GM06990 (cell line): ENCODE results near the gene PLXDC1.

Experiments used
- DNase-seq: peaks from one replicate; pipeline ENCODE4 v3.0.0-alpha.2; 2011; ENCODE audit not compliant: insufficient read length; ENCODE audit errors: extremely low read depth
- H3K27me3 ChIP-seq: replicated peaks from 2 replicates; pipeline ENCODE4 v1.6.0; 2011; ENCODE audit warnings: low read length; ENCODE audit not compliant: control insufficient read depth, insufficient read depth
- H3K36me3 ChIP-seq: 2 replicates; pipeline ENCODE4 v1.5.1; 2011; ENCODE audit warnings: low read length; ENCODE audit not compliant: control insufficient read depth, insufficient read depth
- H3K4me3 ChIP-seq: replicated peaks from 2 replicates; pipeline ENCODE4 v1.5.1; 2011; ENCODE audit warnings: low read depth, mild to moderate bottlenecking, control low read depth, low read length
- CTCF ChIP-seq: IDR thresholded peaks from 2 replicates; pipeline ENCODE4 v1.5.1; 2011; ENCODE audit warnings: low read length, control low read depth, mild to moderate bottlenecking, inconsistent platforms; ENCODE audit not compliant: insufficient read depth, poor library complexity, severe bottlenecking

Gene PLXDC1

GRCh38 chr17:39151150-39151942, at the start of gene PLXDC1:
Gene PLXDC1 (minus strand): TSS chr17:39151637. CDS start chr17:39151437, 200 bp downstream.
- no peak within 1 kb of the TSS for H3K4me3 ChIP-seq
- DNase-seq, result no peak
- no peaks in the 10 kb centered on the region for H3K36me3 ChIP-seq

GRCh38 chr17:39200957-39201510, 49.6 kb upstream of the PLXDC1 start:
- Histone ChIP-seq H3K36me3 (peaks cover 27% of the 10 kb centered on the region), H3K4me3 (peak overlapping the region; percentile 100)
- DNase-seq, result no peak

More at GRCh38 chr17:39151150-39151942, at the start of gene PLXDC1:
- TF ChIP-seq CTCF, result no peak
- peaks cover 3% of the 10 kb centered on the region for H3K27me3 ChIP-seq

GRCh38 chr17:39200070-39200879, 48.8 kb upstream of the PLXDC1 start, which contains the start of gene RPL19:
Gene RPL19 (plus strand): TSS chr17:39200283. CDS start chr17:39200345, 62 bp downstream.
- H3K36me3 ChIP-seq, result peaks cover 27% of the 10 kb centered on the region
- no peak for TF ChIP-seq CTCF

More at GRCh38 chr17:39200957-39201510, 49.6 kb upstream of the PLXDC1 start:
- no peak for TF ChIP-seq CTCF
- H3K27me3 ChIP-seq, result no peaks in the 10 kb centered on the region

GRCh38 chr17:39199820-39200069, 48.3 kb upstream of the PLXDC1 start:
- peak; percentile 80 for DNase-seq
- TF ChIP-seq CTCF, result no peak
- H3K36me3 ChIP-seq, result peaks cover 25% of the 10 kb centered on the region
- H3K27me3 ChIP-seq, result no peaks in the 10 kb centered on the region
- H3K4me3 ChIP-seq, result peak overlapping the region; percentile 100

More at GRCh38 chr17:39200070-39200879, 48.8 kb upstream of the PLXDC1 start, which contains the start of gene RPL19:
- Histone ChIP-seq H3K4me3 (peak within 1 kb of the TSS; percentile 100), H3K27me3 (no peaks in the 10 kb centered on the region)
- DNase-seq, result peak; percentile 80

- H3K27me3 ChIP-seq, result no peaks in the 10 kb centered on the region
- TF ChIP-seq CTCF, result no peak
- no peak for DNase-seq
- peak overlapping the region; percentile 79 for H3K4me3 ChIP-seq
- peaks cover 14% of the 10 kb centered on the region for H3K36me3 ChIP-seq
Measured at GRCh38 chr17:39198186-39198566, 46.7 kb upstream of the PLXDC1 start.
